ENCODE data around the gene PNPLA5. TPM values are rescaled to one million over a fixed set of nuclear protein-coding genes. Genes with fewer than 3 reads are reported as not detected.

Gene PNPLA5
- polyA plus RNA-seq, 1 donor (not counting 4 experiments of a cell fraction or from before 2014, with no cell fraction given), result not detected

- Histone ChIP-seq H3K4me2 (ENCODE audit: control insufficient read depth, extremely low read depth, insufficient read depth, low read depth, low read length) (no peak overlapping the region), H3K9me1 (ENCODE audit: control insufficient read depth, extremely low read depth, insufficient read depth, low read length) (no peaks in the 10 kb centered on the region), H3K27me3 (ENCODE audit: control insufficient read depth, extremely low read depth, insufficient read depth, low read length) (no peaks in the 10 kb centered on the region), H3K9me3 (ENCODE audit: control insufficient read depth, low read depth, low read length) (no peaks in the 10 kb centered on the region), H3K79me2 (ENCODE audit: control insufficient read depth, insufficient read depth, low read length) (no peaks in the 10 kb centered on the region), H3K4me1 (ENCODE audit: control insufficient read depth, extremely low read depth, insufficient read depth, low read length) (no peaks in the 10 kb centered on the region), H3K4me3 (ENCODE audit: control insufficient read depth in 2 of 3, extremely low read depth in 1 of 3, insufficient read depth in 2 of 3, low read depth in 1 of 3, low read length in 3 of 3) (no peak overlapping the region), H3K9ac (ENCODE audit: control insufficient read depth, extremely low read depth, insufficient read depth, low read length) (no peak overlapping the region), H3K27ac (ENCODE audit: control insufficient read depth, insufficient read depth, low read length) (no peak overlapping the region), H4K20me1 (ENCODE audit: control insufficient read depth, extremely low read depth, insufficient read depth, low read length) (no peaks in the 10 kb centered on the region), H3K36me3 (ENCODE audit: control insufficient read depth in 2 of 2, extremely low read depth in 1 of 2, insufficient read depth in 2 of 2, low read length in 2 of 2) (no peaks in the 10 kb centered on the region), H2AFZ (ENCODE audit: control insufficient read depth, low read length) (no peak overlapping the region)
- FAIRE-seq (no peak), DNase-seq (ENCODE audit: low read depth, low spot score) (no peak)
- dilution Hi-C loops (cut with MboI; ENCODE audit: extremely low pct_ligation_motif_present, low sequenced_read_pairs), result no loop called here
- TF ChIP-seq EZH2 (IDR thresholded peaks at IDR 0.05; ENCODE audit: low read length) (no peak), CTCF (optimal IDR thresholded peaks at IDR 0.05 in 1 of 3, IDR thresholded peaks at IDR 0.05 in 1 of 3, conservative IDR thresholded peaks at IDR 0.05 in 1 of 3; ENCODE audit: extremely low read depth in 1 of 3, insufficient read depth in 2 of 3, low read length in 3 of 3) (no peak)
These were observed 56.1 kb downstream of the PNPLA5 start for GRCh38 chr22:43835736-43836135.

- H3K36me3 ChIP-seq (ENCODE audit: control insufficient read depth in 2 of 2, extremely low read depth in 1 of 2, insufficient read depth in 2 of 2, low read length in 2 of 2), result no peaks in the 10 kb centered on the region
- no peak overlapping the region for H3K4me3 ChIP-seq (ENCODE audit: control insufficient read depth in 2 of 3, extremely low read depth in 1 of 3, insufficient read depth in 2 of 3, low read depth in 1 of 3, low read length in 3 of 3)
- H4K20me1 ChIP-seq (ENCODE audit: control insufficient read depth, extremely low read depth, insufficient read depth, low read length), result no peaks in the 10 kb centered on the region
- no peak overlapping the region for H3K4me2 ChIP-seq (ENCODE audit: control insufficient read depth, extremely low read depth, insufficient read depth, low read depth, low read length)
- no peak overlapping the region for H3K9ac ChIP-seq (ENCODE audit: control insufficient read depth, extremely low read depth, insufficient read depth, low read length)
- no peaks in the 10 kb centered on the region for H3K9me1 ChIP-seq (ENCODE audit: control insufficient read depth, extremely low read depth, insufficient read depth, low read length)
- no peak overlapping the region for H2AFZ ChIP-seq (ENCODE audit: control insufficient read depth, low read length)
- H3K27me3 ChIP-seq (ENCODE audit: control insufficient read depth, extremely low read depth, insufficient read depth, low read length), result peaks cover 4% of the 10 kb centered on the region
- dilution Hi-C loops (cut with MboI; ENCODE audit: extremely low pct_ligation_motif_present, low sequenced_read_pairs), result no loop called here
- no peaks in the 10 kb centered on the region for H3K9me3 ChIP-seq (ENCODE audit: control insufficient read depth, low read depth, low read length)
- FAIRE-seq (no peak), DNase-seq (ENCODE audit: low read depth, low spot score) (no peak)
- no peak overlapping the region for H3K27ac ChIP-seq (ENCODE audit: control insufficient read depth, insufficient read depth, low read length)
- TF ChIP-seq EZH2 (IDR thresholded peaks at IDR 0.05; ENCODE audit: low read length) (no peak), CTCF (optimal IDR thresholded peaks at IDR 0.05 in 1 of 3, IDR thresholded peaks at IDR 0.05 in 1 of 3, conservative IDR thresholded peaks at IDR 0.05 in 1 of 3; ENCODE audit: extremely low read depth in 1 of 3, insufficient read depth in 2 of 3, low read length in 3 of 3) (no peak)
- no peaks in the 10 kb centered on the region for H3K4me1 ChIP-seq (ENCODE audit: control insufficient read depth, extremely low read depth, insufficient read depth, low read length)
- no peaks in the 10 kb centered on the region for H3K79me2 ChIP-seq (ENCODE audit: control insufficient read depth, insufficient read depth, low read length)
These were observed 56.6 kb downstream of the PNPLA5 start for GRCh38 chr22:43835166-43835565.
